HuH-7.5 (cell line): Measurements from ENCODE around the gene DTNBP1.

Experiments
- DNase-seq: peaks from one replicate; pipeline ENCODE4 v3.0.0; 2011; ENCODE audit warnings: low spot score

Gene DTNBP1

GRCh38 chr6:15531973-15532372, 130.9 kb downstream of the DTNBP1 start:
- DNase-seq, result no peak

DNA sequence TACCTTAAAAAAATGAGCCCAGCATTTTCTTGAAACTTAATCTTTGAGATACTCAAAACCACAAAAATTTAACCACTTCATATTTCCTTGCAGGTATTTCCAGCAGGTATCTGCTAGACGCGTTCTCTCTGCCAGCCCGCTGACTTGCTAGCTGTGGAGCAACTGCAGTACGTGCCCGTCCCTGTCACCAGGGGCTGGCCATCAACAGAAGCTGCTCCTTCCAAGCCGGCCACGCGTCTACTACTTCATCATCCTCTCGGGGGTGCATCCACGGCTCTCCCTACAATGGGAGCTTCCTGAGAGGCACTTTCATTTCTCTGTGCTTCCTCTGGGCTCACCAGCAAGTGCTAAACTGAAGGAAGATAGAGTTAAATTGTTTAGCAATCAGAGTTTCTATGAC, 132.4 kb downstream of the DTNBP1 start:
- DNase-seq, result no peak

GRCh38 chr6:15528870-15529269, 134.0 kb downstream of the DTNBP1 start:
- DNase-seq, result no peak

DNA sequence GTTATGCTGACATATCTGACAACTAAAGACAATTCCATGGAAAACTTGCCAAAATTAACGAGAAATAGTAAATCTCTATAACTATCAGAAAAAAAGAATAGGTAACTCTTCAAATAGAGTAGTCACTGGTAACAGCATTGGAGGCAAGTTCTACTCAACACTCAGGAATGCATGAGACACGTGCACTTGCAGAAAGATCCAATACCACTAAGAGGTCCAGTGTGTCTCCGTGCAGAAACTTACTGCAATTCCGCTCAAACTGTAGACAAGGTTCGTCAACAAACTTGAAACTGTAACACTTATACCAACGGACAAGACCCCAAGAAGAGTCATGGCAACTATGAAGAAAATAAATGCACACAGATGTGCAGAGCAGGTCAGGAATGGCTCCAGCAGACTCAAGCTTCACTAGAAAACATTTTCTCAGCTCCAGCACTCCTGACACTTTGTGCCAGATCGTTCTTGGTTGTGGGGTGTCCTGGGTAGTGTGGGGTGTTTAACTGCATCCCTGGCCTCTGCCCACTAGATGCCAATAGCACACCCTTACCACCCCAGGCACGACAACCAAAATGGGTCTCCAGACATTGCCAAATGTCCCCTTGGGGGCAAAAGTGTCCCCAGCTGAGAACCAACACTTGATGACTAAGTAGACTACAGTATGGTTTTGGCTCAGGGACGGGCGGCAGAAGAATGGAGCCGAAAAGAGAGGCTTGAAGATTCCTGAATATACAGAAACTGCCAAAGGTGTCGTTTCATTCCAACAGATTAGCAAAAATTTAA, 134.8 kb downstream of the DTNBP1 start:
- DNase-seq, result no peak

GRCh38 chr6:15526212-15526701, 136.6 kb downstream of the DTNBP1 start:
- no peak for DNase-seq

GRCh38 chr6:15524861-15525401, 137.9 kb downstream of the DTNBP1 start:
- no peak for DNase-seq

- DNase-seq, result no peak
Measured at GRCh38 chr6:15523679-15524630, 138.9 kb downstream of the DTNBP1 start.

DNA sequence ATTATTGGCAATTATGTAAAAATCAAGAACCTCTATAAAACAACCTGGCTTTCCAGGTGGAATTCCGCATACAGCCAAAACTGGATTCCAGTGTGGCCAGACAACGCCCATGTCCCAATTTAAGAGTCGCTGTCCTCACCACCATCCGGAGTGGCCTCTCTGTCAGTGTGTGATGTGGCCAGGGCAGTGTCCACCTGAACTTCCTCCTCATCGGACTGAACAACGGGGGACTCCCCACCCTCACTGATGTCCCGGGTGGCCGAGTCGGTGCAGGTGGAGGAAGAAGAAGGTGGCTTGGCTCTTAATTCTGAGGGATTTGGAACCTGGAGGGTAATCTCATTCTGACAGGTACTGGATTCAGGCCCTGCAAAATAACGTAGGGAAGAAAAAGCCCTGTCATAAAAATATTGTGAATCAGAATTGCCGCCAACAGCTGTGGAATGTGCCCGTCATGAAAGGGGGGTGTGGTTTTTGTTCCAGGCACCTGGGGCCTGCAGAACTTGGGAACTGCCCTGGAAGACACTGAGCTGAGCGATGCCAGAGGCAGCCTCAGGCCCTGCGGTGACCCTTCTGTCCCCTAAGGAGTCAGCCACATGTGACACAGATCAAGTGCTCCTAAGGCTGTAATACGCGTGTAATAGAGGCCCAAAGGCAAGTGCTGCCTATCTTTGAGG, 139.8 kb downstream of the DTNBP1 start:
- DNase-seq, result no peak

- DNase-seq, result no peak
Measured at GRCh38 chr6:15522427-15522826, 140.4 kb downstream of the DTNBP1 start.

- DNase-seq, result no peak
Measured at GRCh38 chr6:15522026-15522425, 140.8 kb downstream of the DTNBP1 start.

DNA sequence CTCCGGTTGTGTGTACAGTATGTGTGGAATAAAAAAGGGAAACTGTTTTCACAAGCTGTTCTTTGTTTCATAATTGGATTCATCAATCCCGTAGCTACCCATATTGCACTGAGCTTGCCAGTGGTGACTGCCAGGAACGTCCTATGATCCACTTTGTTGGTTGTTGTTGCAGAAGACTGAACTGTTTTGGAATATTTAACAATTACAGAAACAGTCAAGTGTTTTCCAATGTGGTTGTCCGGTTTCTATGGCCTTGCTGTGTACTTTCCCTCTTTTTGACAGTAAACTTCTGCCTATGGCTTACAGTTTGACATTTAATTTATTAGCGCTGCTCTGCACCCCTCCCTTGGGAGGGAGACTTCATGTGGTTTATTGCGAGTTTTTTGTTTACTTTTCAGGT, 141.2 kb downstream of the DTNBP1 start:
- DNase-seq, result no peak

DNA sequence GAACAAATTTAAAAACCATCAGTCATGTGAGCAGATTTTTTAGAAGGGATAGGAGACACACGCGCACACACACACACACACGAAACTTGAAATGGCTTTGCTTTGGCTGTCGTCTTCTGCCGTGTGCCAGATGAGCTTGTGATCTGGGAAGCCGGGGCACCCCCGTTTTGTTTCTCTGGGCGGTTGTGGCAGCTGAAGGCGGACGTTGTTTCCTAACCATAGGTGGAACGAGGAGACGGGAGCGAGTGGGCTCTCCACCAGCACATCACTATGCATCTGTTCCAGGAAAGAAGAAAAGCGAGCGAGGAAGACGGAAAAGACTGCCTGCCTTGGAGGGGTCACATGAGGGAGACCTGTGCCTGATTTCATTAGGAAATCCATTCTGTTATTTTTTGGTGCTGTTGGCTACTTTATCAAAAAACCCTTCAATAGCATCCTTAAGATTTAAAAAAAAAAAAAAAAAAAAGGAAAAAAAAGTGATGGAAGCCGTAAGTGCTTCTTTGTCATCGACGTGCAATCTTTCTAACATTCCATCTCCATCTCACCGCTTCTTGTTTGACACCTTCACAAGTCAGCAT, 142.1 kb downstream of the DTNBP1 start:
- DNase-seq, result no peak

- DNase-seq, result no peak
Measured at GRCh38 chr6:15519681-15520080, 143.1 kb downstream of the DTNBP1 start.

- DNase-seq, result no peak
Measured at GRCh38 chr6:15518878-15519277, 143.9 kb downstream of the DTNBP1 start.

GRCh38 chr6:15518057-15518456, 144.8 kb downstream of the DTNBP1 start:
- no peak for DNase-seq

DNA sequence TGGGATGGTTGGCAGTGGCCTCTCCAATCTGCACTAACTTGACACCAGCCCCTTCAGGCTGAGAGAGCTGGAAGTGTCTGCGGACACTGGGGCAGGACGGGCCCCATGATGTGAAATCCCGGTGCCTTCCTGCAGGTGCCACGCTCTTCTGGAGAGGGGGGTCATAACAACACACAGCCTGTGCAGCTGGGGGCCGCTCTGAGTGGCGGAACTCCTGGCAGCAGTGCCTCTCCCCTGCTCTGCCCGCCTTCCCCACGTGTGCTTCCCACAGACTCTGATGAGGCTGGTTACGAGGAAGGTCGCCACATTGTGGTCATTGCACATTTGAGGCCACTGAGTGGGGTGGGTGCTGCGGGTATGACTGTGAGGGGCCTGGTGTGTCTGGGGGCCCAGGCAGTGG, 145.2 kb downstream of the DTNBP1 start:
- no peak for DNase-seq

DNA sequence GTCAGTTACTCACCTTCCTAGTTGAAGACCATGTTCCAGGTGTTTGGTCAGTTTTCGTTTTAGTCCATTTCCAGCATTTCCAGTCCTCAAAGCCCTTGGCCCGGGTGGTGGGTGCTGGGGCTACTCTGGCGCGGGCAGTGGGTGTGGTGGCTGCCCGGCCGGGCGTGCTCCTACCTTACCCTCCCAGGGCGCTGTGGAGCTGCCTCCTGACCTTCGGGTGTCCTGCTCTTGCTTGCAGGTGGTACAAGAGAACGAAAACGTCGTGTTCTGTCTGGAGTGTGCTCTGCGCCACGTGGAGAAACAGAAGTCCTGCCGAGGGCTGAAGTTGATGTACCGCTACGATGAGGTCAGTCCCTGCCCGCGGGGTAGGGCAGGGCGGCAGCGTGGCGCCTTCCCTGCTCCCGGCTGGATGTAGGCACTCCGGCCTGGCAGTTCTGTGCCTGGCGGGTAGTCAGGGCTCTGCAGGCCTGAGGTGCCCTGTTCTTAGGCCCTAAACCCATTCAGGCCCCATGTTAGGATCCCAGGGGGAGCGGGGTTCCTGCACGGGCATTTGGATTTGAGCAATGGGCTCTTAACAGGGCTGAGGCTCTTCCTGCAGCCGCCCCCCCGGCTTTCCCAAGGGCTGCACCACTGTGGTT, 145.8 kb downstream of the DTNBP1 start:
- no peak for DNase-seq

GRCh38 chr6:15516378-15516777, 146.4 kb downstream of the DTNBP1 start:
- DNase-seq, result no peak

GRCh38 chr6:15515660-15516375, 147.0 kb downstream of the DTNBP1 start:
- no peak for DNase-seq

DNA sequence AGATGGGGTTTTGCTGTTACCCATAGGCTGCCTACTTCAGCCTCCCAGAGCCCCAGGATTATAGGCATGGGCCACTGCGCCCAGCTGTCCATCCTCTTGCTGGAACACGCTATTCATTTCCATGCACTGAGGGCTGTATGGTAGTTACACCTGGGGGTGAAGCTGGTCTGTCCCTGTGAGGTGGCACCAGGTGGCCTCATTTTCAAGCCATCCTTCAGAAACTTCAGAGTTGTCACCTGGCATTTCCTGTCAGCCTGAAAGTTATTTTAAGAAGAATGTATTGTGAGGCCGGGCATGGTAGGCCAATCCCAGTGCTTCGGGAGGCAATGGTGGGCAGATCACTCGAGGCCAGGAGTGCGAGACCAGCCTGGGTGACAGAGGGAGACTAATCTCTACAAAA, 147.6 kb downstream of the DTNBP1 start:
- no peak for DNase-seq
